ENCODE results near the gene ERLIN1. TPM values are rescaled to one million over a fixed set of nuclear protein-coding genes. Genes with fewer than 3 reads are reported as not detected.

Gene ERLIN1
- total RNA-seq, 1 experiment from 2014 or later: 79.8 TPM

- Histone ChIP-seq H3K9me3 (ENCODE audit: control insufficient read depth, insufficient read depth, low read depth, low read length) (no peaks in the 10 kb centered on the region), H3K27me3 (ENCODE audit: control insufficient read depth, insufficient read depth, low read length) (no peaks in the 10 kb centered on the region), H3K36me3 (ENCODE audit: control insufficient read depth, insufficient read depth, low read length) (peaks cover 62% of the 10 kb centered on the region), H3K4me1 (ENCODE audit: control insufficient read depth, insufficient read depth, low read length) (0 out of 2 replicates have a peak, but pooled peaks cover 3% of the 10 kb centered on the region), H3K4me3 (ENCODE audit: low read depth in 2 of 2, low read length in 2 of 2) (no peak overlapping the region), H3K27ac (ENCODE audit: low read length) (no peak overlapping the region)
- intact Hi-C loops (cut with micrococcal nuclease; ENCODE audit: unreplicated experiment) (no loop called here), in situ Hi-C loops (cut with HindIII; ENCODE audit: low pct_unique_long_range_greater_than_20kb, low sequenced_read_pairs) (no loop called here)
- TF ChIP-seq POLR2AphosphoS5 (IDR thresholded peaks at IDR 0.05; ENCODE audit: low read depth, low read length) (no peak), SIN3A (IDR thresholded peaks at IDR 0.05; ENCODE audit: borderline replicate concordance, insufficient read depth, low read depth, low read length) (no peak), TCF7L2 (IDR thresholded peaks at IDR 0.05; ENCODE audit: low read depth, low read length) (no peak), REST (IDR thresholded peaks at IDR 0.05; ENCODE audit: insufficient read depth in 1 of 2, low read depth in 2 of 2, low read length in 1 of 2) (no peak)
- TF ChIP-seq, protein P1, sequence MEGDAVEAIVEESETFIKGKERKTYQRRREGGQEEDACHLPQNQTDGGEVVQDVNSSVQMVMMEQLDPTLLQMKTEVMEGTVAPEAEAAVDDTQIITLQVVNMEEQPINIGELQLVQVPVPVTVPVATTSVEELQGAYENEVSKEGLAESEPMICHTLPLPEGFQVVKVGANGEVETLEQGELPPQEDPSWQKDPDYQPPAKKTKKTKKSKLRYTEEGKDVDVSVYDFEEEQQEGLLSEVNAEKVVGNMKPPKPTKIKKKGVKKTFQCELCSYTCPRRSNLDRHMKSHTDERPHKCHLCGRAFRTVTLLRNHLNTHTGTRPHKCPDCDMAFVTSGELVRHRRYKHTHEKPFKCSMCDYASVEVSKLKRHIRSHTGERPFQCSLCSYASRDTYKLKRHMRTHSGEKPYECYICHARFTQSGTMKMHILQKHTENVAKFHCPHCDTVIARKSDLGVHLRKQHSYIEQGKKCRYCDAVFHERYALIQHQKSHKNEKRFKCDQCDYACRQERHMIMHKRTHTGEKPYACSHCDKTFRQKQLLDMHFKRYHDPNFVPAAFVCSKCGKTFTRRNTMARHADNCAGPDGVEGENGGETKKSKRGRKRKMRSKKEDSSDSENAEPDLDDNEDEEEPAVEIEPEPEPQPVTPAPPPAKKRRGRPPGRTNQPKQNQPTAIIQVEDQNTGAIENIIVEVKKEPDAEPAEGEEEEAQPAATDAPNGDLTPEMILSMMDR (IDR thresholded peaks at IDR 0.05): no peak
- ATAC-seq (no peak), DNase-seq (ENCODE audit: low read depth, low spot score) (no peak)
- no TSS peak for BruUV-seq (replicated peaks)
- CTCF ChIA-PET: no interaction called here
- POLR2A ChIA-PET: no interaction called here
These were observed 12.8 kb downstream of the ERLIN1 start for GRCh38 chr10:100173035-100173434.

GRCh38 chr10:100172349-100172748, 13.5 kb downstream of the ERLIN1 start:
- intact Hi-C loops (cut with micrococcal nuclease; ENCODE audit: unreplicated experiment) (no loop called here), in situ Hi-C loops (cut with HindIII; ENCODE audit: low pct_unique_long_range_greater_than_20kb, low sequenced_read_pairs) (no loop called here)
- ChIA-PET POLR2A (no interaction called here), CTCF (no interaction called here)
- Histone ChIP-seq H3K9me3 (ENCODE audit: control insufficient read depth, insufficient read depth, low read depth, low read length) (no peaks in the 10 kb centered on the region), H3K4me1 (ENCODE audit: control insufficient read depth, insufficient read depth, low read length) (0 out of 2 replicates have a peak, but pooled peaks cover 3% of the 10 kb centered on the region), H3K4me3 (ENCODE audit: low read depth in 2 of 2, low read length in 2 of 2) (no peak overlapping the region), H3K27me3 (ENCODE audit: control insufficient read depth, insufficient read depth, low read length) (no peaks in the 10 kb centered on the region), H3K36me3 (ENCODE audit: control insufficient read depth, insufficient read depth, low read length) (peaks cover 61% of the 10 kb centered on the region), H3K27ac (ENCODE audit: low read length) (no peak overlapping the region)
- no TSS peak for BruUV-seq (replicated peaks)
- TF ChIP-seq TCF7L2 (IDR thresholded peaks at IDR 0.05; ENCODE audit: low read depth, low read length): no peak
- no peak for TF ChIP-seq REST (IDR thresholded peaks at IDR 0.05; ENCODE audit: insufficient read depth in 1 of 2, low read depth in 2 of 2, low read length in 1 of 2)
- TF ChIP-seq, protein P1 (IDR thresholded peaks at IDR 0.05): no peak
- no peak for TF ChIP-seq SIN3A (IDR thresholded peaks at IDR 0.05; ENCODE audit: borderline replicate concordance, insufficient read depth, low read depth, low read length)
- no peak for TF ChIP-seq POLR2AphosphoS5 (IDR thresholded peaks at IDR 0.05; ENCODE audit: low read depth, low read length)
- no peak for DNase-seq (ENCODE audit: low read depth, low spot score)
- no peak for ATAC-seq
